OCI-LY7 (cell line): Measurements from ENCODE around the gene MTMR1.

ENCODE experiments used
- EZH2phosphoT487 ChIP-seq: fragments of 200-600 bp; sonication (generic); IDR thresholded peaks from 2 replicates; pipeline ENCODE4 v1.6.1; 2018; ENCODE audit warnings: low read depth, borderline replicate concordance, mild to moderate bottlenecking, mixed run types, antibody characterized with exemption, low read length, moderate library complexity, mixed read lengths
- TF ChIP-seq, protein P1 (sequence below): fragments of 200-600 bp; sonication (generic); conservative IDR thresholded peaks from 2 replicates; pipeline ENCODE4 v1.5.1; 2014; ENCODE audit warnings: mild to moderate bottlenecking, antibody characterized with exemption, low read length, moderate library complexity, mixed read lengths

DNA sequence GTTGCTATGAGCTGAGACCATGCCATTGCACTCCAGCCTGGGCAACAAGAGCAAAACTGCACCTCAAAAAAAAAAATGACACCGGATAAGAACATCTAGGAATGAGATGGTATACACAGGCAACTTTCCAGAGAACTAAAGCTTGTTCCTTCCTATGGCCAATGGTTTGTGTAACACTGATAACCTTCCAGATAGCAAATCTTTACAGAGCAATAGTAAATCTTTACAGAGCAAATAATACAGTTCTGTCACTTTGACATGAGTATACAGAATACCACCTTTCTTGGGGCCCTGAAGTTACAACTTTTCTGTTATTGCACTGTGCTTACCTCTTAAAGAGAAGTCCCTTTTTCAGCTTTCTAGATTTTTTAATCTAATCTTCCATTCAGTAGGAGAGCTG lies 113.6 kb downstream of the MTMR1 start:
- TF ChIP-seq, protein P1, sequence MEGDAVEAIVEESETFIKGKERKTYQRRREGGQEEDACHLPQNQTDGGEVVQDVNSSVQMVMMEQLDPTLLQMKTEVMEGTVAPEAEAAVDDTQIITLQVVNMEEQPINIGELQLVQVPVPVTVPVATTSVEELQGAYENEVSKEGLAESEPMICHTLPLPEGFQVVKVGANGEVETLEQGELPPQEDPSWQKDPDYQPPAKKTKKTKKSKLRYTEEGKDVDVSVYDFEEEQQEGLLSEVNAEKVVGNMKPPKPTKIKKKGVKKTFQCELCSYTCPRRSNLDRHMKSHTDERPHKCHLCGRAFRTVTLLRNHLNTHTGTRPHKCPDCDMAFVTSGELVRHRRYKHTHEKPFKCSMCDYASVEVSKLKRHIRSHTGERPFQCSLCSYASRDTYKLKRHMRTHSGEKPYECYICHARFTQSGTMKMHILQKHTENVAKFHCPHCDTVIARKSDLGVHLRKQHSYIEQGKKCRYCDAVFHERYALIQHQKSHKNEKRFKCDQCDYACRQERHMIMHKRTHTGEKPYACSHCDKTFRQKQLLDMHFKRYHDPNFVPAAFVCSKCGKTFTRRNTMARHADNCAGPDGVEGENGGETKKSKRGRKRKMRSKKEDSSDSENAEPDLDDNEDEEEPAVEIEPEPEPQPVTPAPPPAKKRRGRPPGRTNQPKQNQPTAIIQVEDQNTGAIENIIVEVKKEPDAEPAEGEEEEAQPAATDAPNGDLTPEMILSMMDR, result no peak
- no peak for TF ChIP-seq EZH2phosphoT487
